Measurements from ENCODE around the gene FBXL19. TPM values are rescaled to one million over a fixed set of nuclear protein-coding genes. Genes with fewer than 3 reads are reported as not detected.

The FBXL19 gene
- total RNA-seq, 4 donors from 2014 or later, result 2.4 to 6.2 (median 4.2) TPM

- no peak for TF ChIP-seq CTCF (IDR thresholded peaks at IDR 0.05; ENCODE audit: low read depth)
These were observed 35.1 kb downstream of the FBXL19 start for GRCh38 chr16:30958175-30959079.

DNA sequence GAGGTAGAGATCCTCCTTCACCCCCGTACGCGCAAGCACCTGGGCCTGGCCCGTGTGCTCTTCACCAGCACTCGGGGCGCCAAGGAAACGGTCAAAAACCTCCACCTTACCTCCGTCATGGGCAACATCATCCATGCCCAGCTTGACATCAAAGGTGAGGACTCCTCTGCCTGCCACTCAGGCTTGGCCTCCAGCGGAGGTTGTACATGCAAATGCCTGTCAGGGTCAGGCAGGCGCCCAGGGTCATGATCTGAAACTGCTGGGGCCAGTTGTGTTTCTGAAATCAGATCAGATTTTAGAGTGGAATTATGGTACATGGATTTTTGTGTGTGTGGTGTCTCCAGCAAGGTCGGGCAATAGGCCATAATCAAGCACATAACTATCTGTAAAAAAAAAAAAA, 38.0 kb downstream of the FBXL19 start:
- no peak for TF ChIP-seq CTCF (IDR thresholded peaks at IDR 0.05; ENCODE audit: low read depth)

GRCh38 chr16:30963925-30964511, 40.6 kb downstream of the FBXL19 start:
- no peak for TF ChIP-seq CTCF (IDR thresholded peaks at IDR 0.05; ENCODE audit: low read depth)

DNA sequence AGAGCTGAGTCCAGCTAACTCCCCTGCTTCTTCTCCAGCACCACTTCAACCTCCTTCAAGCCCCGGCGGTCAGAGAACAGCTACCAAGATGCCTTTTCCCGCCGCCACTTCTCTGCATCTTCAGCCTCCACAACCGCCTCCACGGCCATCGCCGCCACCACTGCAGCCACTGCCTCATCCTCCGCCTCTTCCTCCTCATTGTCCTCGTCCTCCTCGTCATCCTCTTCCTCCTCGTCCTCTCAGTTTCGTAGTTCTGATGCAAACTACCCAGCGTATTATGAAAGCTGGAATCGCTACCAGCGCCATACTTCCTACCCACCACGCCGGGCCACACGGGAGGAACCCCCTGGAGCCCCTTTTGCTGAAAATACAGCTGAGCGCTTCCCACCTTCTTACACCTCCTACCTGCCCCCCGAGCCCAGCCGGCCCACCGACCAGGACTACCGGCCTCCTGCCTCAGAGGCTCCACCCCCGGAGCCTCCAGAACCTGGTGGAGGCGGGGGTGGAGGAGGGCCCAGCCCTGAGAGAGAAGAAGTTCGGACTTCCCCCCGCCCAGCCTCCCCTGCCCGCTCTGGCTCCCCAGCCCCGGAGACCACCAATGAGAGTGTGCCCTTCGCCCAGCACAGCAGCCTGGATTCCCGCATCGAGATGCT, 41.3 kb downstream of the FBXL19 start:
- TF ChIP-seq CTCF (IDR thresholded peaks at IDR 0.05; ENCODE audit: low read depth), result no peak

DNA sequence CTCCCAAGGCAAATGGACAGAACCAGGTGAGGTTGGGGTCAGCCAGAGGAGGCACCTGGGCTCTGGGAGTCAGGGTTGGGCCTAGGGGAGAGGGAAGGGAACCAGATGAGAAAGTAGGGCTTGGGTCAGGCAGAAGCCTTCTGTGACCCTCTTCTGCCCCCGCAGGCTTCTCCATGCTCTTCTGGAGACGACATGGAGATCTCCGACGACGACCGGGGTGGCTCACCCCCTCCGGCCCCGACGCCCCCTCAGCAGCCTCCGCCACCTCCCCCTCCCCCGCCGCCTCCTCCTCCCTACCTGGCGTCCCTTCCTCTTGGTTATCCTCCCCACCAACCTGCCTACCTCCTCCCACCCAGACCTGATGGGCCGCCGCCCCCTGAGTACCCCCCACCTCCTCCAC, 42.1 kb downstream of the FBXL19 start:
- TF ChIP-seq CTCF (IDR thresholded peaks at IDR 0.05; ENCODE audit: low read depth), result no peak

- TF ChIP-seq CTCF (IDR thresholded peaks at IDR 0.05; ENCODE audit: low read depth), result no peak
These were observed 42.8 kb downstream of the FBXL19 start for GRCh38 chr16:30966033-30966619.

DNA sequence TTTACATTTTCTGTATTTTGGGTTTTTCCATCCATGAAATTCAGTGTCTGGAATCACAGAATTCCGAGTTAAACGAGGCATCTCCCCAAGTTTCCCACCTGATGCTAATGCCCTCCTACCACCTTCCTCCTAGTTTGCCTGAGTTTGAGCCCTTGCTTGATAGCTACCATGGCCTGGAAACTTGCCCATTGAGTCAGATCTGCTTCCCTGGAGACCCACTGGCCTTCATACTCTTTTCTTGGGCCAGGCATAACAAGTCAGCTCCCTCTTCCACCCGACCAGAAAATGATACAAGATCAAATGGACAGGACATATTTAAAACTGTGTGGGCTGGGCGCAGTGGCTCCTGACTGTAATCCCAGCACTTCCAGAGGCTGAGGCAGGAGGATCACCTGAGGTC, 44.4 kb downstream of the FBXL19 start:
- no peak for TF ChIP-seq CTCF (IDR thresholded peaks at IDR 0.05; ENCODE audit: low read depth)
